GM19372 (cell line): ENCODE measurements around the gene SLMAP.
"Not testable (repeated sequence)": the region's sequence is repeated elsewhere in the genome, so short reads cannot be mapped to it uniquely, and the experiment has no call there.

Source experiments
- ATAC-seq: cut with Tn5 transposase; IDR thresholded peaks from one replicate; pipeline ENCODE4 v1.9.1; 2021; ENCODE audit warnings: mild to moderate bottlenecking, low read depth, moderate library complexity; ENCODE audit not compliant: unreplicated experiment

The SLMAP gene

DNA sequence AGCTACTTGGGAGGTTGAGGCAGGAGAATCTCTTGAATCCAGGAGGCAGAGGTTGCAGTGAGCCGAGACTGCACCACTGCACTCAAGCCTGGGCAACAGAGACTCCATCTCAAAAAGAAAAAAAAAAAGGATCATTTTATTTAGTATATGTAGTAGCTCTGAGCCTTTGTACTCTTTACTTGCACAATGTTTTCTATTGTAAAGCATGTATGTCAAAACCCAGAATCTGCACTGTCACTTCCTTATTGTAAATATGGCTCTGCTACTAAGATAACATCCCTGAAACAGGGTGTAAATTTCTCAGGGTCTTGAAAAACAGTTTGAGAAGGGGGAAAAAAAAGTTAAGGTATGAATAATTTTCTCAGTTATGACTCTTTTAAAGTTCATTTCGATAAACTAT is 35.1 kb downstream of the SLMAP start:
- no peak for ATAC-seq

DNA sequence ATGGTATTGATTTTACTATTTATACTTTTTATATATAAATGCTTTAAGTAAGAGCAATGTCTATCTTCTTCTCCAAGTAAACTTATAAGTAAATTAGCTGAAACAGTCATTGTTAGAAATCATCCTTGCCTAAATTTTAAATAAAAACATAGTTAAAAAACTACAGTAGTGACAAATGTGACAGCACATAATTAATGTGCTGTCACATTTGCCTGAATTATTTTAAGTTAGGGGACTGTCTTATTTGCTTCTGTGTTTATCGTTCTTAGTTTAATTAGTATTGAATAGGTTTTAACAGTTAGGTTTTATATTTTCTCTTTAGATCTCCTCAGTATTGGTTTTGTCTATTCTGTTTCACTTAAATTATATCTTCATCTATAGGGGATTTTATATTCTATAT is 36.1 kb downstream of the SLMAP start:
- no peak for ATAC-seq

DNA sequence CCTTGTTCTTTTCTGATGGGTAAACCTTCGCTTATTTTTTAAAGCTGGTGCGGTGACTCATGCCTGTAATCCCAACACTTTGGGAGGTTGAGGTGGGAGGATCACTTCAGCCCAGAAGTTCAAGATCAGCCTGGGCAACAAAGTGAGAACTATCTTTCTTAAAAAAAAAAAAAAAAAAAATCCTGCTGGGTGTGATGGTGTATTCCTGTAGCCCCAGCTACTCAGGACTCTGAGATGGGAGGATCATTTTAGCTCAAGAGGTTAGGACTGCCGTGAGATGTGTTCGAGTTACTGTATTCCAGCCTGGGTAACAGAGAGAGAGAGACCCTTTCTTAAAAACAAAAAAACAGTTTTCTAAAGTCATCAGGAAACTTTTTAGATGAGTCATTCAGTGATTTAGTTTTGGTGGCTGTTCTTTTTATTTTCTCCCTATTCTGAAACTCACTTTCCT is 37.7 kb downstream of the SLMAP start:
- ATAC-seq, result no peak

DNA sequence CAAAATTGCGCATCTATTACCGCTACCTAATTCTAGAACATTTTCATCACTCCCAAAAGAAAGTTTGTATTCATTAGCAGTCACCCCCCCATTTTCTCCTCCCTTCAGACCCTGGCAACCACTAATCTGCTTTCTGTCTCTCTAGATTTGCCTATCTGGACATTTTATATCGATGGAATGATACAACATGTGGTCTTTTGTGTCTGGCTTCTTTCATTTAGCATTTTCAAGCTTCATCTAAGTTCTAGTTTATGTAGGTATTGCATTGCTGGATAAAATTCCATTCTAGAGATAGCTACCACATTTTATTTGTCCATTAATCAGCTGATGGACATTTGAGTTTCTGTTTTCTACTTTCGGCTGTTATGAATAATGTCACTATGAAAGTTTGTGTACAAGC is 38.4 kb downstream of the SLMAP start:
- ATAC-seq, result no peak

DNA sequence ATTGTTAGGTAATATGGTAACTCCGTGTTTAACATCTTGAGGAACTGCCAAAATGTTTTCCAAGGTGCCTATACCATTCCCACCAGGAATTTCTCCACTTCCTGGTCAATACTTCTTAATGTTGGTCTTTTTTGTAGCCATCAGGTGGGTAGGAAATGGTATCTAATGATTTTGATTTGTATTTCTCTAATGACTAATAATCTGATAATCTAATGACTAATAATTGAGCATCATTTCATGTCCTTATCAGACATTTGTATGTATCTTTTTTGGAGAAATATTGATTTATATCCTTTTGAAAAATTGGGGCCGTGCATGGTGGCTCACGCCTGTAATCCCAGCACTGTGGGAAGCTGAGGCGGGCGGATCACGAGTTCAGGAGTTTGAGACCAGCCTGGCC is 38.8 kb downstream of the SLMAP start:
- no peak for ATAC-seq

DNA sequence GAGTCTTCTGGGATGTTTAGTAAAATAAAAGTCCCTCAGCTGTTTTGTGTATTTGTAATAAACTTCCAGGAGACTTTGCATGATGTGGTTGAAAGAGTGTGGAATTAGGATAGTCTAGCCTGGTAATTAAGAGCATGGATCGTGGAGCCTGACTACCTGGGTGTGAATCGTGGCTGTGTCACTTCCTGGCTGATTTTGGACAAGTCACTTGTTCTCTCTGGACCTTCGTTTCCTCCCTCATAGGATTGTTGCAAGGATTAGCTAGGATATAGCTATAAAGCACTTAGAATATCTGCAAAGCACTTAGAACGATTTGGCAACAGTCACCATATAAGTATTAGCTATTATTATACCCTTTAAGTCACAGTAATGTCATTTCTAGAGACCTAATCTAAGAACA is 40.2 kb downstream of the SLMAP start:
- no peak for ATAC-seq

DNA sequence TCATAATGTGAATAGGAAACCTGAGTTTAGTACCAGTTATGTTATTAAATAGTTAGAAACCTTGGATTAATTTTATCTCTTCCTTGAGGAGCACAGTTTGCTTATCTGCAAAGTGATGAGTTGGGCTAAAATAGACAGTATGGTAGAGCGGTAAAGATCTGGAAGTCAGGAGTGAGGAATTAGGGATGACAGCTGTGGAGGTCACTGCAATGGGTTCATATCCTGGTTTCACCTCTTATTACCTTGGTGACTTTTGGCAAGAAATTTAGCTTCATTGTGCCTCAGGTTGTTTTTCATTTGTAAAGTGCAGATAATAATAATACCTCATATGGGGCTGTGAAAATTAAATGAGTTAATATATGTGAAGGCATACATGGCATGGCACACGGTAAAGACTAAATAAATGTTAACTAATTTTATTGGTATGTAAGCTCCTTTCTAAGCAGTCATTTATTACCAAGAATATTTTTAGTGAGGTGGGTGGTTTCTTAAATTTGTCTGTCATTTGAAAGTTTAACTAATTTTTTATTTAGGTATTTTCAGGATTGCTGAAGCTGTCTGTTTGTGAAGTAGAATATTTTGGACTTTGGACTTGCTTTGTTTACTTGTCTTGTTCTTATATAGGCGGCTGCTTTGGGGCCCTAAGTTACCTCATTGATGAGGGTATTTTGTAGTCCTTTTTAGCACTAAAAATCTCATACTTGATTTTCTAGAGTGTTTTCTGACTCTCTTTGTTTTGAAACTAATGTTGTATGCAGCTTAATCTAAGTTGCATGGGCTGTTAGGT is 41.8 kb downstream of the SLMAP start:
- no peak for ATAC-seq

DNA sequence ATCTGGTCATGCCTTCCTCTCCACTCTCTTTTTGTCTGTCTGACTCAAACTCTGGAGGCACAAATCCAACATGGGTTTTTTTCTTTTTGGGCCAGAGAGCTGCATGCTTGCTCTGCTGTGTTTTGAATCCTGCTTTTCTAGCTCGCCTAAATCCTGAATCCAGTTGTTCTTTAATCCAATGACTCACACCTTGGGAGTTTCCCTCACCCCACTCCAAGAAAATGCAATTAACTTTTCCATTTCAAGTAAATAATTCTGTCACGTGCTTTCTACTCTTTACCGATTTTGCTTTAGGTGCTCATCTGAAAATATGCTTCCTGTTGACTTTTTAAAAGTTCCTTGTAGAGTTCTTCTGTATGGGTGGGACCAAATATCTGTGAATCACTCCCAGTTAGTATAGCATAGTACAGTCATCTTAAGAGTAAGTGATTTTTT is 47.6 kb downstream of the SLMAP start:
- no peak for ATAC-seq

DNA sequence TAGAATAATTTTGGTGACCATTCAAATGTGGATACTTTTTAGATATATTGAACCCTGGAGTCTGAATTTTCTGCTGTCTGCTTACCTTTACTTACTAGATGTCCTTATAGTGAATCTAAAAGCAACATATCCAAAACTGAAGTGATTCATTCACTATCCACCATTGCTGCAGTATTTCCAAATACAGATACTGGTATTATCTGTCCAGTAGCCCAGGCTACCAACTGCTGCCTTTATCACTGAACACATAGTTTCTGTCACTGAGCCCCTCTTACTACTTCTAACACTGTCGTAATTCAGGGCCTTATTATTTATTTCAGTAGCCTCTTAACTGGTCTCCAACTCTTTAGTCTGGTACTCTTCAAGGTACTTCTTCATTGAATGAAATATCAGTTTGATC is 49.2 kb downstream of the SLMAP start:
- no peak for ATAC-seq

DNA sequence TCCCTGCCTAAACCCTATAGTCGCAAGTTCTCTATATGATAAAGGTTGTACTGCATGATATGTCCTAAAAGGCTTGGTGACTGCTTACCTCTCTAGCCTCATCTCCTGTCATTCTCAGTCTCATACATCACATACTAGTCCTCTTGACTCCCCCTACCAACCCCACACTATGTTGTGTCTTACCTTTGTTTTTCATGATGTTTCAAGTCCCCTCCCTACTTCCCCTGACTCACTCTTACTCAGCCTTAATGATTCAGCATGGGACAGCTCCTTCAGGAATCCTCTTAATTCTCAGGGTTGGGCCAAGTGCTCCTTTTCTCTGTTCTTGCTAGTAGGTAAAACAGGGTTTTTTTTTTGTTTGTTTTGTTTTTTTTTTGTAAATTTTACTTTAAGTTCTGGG is 49.6 kb downstream of the SLMAP start:
- ATAC-seq, result no peak

DNA sequence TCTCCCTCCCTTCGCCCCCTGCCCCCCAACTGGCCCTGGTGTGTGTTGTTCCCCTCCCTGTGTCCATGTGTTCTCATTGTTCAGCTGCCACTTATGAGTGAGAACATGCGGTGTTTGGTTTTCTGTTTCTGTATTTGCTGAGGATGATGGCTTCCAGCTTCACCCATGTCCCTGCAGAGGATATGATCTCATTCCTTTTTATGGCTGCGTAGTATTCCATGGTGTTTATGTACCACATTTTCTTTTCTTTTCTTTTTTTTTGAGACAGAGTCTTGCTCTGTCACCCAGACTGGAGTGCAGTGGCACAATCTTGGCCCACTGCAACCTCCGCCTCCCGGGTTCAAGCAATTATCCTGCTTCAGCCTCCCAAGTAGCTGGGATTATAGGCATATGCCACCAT is 50.1 kb downstream of the SLMAP start:
- ATAC-seq, result not testable (repeated sequence)

DNA sequence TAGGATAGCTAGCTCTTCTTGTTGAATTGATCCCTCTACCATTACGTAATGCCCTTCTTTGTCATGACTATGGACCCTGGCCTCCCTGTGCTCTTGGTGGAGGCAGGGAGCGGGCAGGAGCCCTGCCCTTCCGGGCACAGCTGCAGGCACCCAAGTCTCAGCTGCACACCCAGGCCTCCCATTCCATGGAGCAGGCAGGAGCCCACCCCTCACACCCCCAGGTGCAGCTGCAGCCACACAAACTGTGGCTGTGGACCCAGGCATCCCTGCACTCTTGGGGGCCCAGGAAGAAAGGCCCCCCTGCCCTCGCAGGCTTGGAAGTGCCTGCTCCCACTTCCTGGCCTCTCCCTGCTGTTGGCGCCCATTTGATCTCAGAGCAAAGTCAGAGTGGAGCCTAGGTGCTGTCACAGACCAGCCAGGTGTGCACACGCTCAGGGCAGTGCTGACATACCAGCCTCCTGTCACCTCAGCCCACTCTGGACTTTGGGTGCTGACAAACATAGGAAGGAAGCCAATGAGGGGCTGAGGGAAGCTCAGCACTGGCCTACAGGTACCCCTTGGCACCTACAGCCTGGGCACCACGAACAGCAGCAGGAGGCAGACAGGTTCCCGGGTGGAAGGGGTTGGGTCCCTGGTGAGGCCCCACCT is 53.0 kb downstream of the SLMAP start:
- no peak for ATAC-seq

DNA sequence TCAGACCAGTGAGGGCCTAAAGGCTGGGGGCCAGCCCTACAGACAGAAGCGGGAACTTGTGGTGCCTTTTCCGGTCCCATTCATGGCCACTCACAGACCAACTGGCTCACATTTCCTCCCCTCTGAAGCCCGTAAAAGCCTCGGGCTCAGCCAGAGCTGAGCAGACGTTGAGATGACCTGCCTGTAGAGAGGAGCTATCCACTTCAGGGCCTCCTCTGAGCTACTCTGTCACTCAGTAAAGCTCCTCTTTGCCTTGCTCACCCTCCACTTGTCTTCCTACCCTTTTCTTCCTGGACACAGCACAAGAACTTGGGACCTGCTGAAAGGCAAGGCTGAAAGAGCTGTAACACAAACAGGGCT is 53.5 kb downstream of the SLMAP start:
- ATAC-seq, result no peak

DNA sequence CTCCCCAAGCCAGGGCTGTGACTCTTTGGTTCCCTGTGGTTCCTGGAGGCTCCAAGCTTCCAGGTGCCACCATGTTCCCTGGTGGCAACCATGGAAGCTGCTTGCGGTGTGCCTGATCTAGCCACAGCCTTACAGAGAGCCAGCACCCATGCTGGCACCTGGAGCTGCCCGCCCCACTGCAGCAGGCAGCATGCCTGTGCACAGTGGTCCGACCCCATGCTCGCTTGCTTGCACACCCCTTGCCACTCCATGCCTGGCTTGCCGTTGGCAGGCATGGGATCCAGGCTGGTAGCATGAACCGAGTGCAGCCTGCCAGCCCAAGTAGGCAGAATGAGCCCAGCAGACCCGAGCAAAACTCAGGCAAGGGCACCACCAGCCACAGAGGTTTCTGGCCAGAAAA is 53.9 kb downstream of the SLMAP start:
- no peak for ATAC-seq

DNA sequence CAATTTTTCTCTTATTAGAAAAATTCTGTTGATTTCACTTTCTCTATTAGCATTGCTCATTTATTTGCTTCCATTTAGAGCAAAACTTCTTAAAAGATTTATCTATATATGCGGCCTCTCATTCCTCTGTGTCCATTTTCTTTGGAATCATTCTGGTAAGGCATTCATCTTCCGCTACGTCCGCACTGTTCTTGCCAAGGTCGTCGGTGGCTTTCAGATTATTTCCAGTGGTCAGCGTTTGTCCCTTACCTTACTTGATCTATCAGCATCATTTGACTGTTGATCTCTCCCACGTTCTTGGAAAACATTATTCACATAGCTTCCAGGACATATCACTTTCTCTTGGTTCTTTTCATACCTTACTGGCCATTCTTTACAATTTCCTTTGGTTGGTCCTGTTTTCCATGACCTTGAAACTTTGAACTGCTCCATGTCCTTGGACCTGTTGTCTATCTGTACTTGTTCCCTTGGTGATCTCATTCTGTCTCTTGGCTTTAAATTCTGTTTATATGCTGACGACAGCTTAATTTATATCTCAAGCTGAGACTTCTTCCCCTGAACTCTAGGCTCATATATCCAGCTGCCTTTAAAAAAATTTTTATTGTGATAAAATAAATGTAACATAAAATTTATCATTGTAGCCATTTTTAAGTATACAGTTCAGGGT is 54.5 kb downstream of the SLMAP start:
- no peak for ATAC-seq

DNA sequence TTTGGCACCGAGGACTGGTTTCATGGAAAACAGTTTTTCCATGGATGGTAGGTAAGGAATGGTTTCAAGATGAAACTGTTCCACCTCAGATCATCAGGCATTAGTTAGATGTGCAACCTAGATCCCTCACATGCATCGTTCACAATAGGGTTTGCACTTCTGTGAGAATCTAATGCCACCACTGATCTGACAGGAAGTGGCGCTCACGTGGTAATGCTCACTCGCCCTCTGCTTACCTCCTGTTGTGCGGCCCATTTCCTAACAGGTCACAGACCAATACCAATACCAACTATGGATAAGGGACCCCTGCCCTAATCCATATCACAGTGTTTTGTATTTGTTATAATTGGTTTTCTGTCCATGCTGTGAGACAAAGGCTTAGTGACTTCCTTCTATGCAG is 58.9 kb downstream of the SLMAP start:
- no peak for ATAC-seq

DNA sequence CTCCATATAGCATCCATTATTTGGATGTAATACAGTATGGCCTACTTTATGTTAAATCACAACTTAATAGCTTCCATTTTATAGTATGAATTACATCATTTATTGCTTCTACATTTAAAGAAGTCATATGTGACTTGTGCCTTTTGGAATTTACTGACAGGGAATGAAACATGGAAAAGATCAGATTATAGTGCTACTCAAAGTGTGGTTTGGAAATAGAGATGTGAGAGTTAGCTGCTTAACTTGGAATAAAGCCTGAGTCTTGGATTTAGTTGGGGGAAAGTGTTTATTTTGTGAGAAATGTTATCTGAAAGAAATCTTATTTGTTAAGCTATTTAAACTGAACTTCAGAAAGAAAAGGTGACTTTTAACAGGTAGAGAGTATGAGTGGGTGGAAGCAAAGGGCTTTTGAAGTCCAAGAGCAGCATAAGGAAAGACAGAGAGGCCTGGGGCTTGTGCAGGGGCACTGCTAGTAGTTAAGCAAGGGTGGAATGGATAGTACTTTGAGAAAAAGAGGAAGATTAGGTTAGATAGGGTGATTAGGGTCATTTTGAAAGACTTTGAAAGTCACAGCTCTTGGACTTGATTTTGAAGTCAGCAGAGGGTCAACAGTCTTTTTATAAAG is 60.5 kb downstream of the SLMAP start:
- ATAC-seq, result no peak

DNA sequence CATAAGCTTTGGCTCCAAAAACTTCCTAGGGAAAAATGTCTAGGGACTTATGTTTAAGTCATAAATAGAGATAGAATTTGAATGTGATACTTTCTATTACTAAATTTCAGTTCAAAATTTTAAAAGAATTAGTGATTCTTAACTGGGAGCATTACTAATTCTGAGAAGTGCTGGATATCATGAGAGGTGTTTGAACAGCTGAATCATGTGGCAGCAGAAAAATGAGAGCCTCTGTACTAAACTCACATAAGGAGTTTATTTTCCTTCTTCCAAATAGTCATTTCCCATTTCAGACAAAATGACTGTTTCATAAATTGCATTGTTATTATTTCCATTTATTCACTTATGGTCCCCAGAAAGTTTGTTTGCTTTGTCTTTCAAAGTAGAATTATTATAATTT is 62.7 kb downstream of the SLMAP start:
- ATAC-seq, result no peak

DNA sequence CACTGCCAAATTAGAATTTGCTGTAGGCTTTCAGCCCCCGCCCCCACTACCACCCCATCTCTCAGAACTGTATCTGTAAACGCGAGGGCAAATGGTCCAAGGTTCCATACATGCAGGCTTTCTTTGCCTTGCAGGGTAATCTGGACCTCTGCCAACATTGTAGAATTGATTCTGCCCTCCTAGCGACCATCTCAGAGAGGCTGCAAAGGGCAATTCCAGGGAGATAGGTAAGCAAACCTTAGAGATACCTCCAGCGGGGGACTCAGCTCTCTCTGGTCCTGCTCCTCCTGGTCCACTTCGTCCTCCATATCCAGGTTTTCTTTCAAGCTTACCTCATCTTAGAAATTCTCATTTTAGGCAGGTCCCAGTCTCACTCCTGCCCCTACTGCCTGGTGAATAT is 64.4 kb downstream of the SLMAP start:
- ATAC-seq, result no peak

DNA sequence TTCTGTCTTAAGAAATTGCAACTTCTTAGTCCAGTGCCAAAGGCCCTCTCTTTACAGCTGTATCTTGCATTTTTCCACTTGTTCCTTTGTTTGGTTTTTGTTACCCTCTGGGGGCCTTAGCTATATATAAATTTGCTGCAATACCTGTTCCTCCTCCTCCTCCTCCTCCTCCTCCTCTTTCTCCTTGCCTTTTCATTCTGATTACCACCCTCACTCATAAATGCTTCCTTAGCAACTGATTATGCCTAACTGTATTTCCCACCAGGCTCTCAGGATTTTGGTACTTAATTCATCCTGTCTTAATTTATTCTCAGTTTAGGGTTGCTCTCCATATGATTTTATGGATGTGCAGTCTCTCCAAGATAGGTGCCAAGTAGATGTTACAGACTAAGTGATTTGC is 65.7 kb downstream of the SLMAP start:
- ATAC-seq, result no peak

DNA sequence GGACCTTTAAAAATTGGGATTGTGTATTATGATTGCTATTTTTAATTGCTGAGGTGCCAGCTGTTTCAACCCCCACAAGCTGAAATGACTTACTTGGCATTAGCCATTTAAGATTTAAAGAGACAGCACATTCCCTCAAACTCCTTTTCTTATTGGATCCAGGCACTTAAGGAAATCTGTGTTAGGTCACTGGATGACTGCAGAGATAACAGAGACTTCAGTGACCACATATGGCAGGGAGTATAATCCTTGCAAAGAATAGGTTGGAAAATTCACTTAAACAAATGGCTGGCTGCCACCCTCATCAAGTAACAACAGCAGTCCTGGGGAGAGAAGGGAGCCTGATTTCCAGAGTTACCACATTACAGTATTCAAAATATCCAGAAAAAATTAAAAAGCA is 66.6 kb downstream of the SLMAP start:
- ATAC-seq, result no peak
